ENCODE data around the gene ADAM22.
"Not testable (repeated sequence)": the region's sequence is repeated elsewhere in the genome, so short reads cannot be mapped to it uniquely, and the experiment has no call there.

Gene ADAM22

GRCh38 chr7:87920578-87920977 is 13.5 kb upstream of the ADAM22 start (continued):
- TF ChIP-seq ZNF10 (tag by site-specific recombination; IDR thresholded peaks at IDR 0.05) = no peak
- no peak for TF ChIP-seq ZNF677 (tag by site-specific recombination; IDR thresholded peaks at IDR 0.05)
- no peak for TF ChIP-seq ZNF561 (tag by site-specific recombination; IDR thresholded peaks at IDR 0.05; ENCODE audit: borderline replicate concordance)
- TF ChIP-seq ZNF350 (tag by site-specific recombination; IDR thresholded peaks at IDR 0.05) = no peak

GRCh38 chr7:87922759-87923395 is 11.2 kb upstream of the ADAM22 start:
- CTCF ChIA-PET; H3K36me3 ChIP-seq (ENCODE audit: control insufficient read depth in 2 of 2, insufficient read depth in 1 of 2, low read length in 2 of 2); H3K4me1 ChIP-seq (ENCODE audit: control insufficient read depth, insufficient read depth, low read length); H3K4me3 ChIP-seq (ENCODE audit: low read depth, low read length); H3K9me3 ChIP-seq (ENCODE audit: control insufficient read depth, insufficient read depth, low read depth, low read length); H3K27ac ChIP-seq (ENCODE audit: extremely low read depth, low read depth, low read length): not testable (repeated sequence)
- POLR2A ChIA-PET = interaction anchor here (1.1 kb wide), 1 partner anchor 11 kb away, joined by 3 read pairs; the partner anchor contains the start of gene ADAM22

GRCh38 chr7:87926581-87927461 is 7.2 kb upstream of the ADAM22 start:
- CTCF ChIA-PET = interaction anchor here (0.8 kb wide), 1 partner anchor 39 kb away, joined by 4 read pairs; no protein-coding TSS in a partner anchor
- H3K9me3 ChIP-seq (ENCODE audit: control insufficient read depth, insufficient read depth, low read depth, low read length) = no peaks in the 10 kb centered on the region
- H3K4me3 ChIP-seq (ENCODE audit: low read depth, low read length) = no peak overlapping the region
- no peak overlapping the region for H3K27ac ChIP-seq (ENCODE audit: extremely low read depth, low read depth, low read length)
- H3K4me1 ChIP-seq (ENCODE audit: control insufficient read depth, insufficient read depth, low read length) = peaks cover 4% of the 10 kb centered on the region; the same call in 1 of the 2 replicates
- POLR2A ChIA-PET = no interaction called here
- no peaks in the 10 kb centered on the region for H3K36me3 ChIP-seq (ENCODE audit: control insufficient read depth in 2 of 2, insufficient read depth in 1 of 2, low read length in 2 of 2)
- TF ChIP-seq HOXC10 (CRISPR knock-in tag; IDR thresholded peaks at IDR 0.05) (no peak), ZNF449 (tag by site-specific recombination; IDR thresholded peaks at IDR 0.05) (no peak), ZNF843 (tag by site-specific recombination; IDR thresholded peaks at IDR 0.05) (no peak), ZNF2 (tag by site-specific recombination; IDR thresholded peaks at IDR 0.05) (peak; percentile 34; the same call in 1 of the 2 replicates), GLIS1 (tag by site-specific recombination; IDR thresholded peaks at IDR 0.05) (peak; percentile 40; the same call in 1 of the 2 replicates), FEZF1 (tag by site-specific recombination; IDR thresholded peaks at IDR 0.05) (peak; percentile 38; the same call in 1 of the 2 replicates), EGR2 (tag by site-specific recombination; IDR thresholded peaks at IDR 0.05; ENCODE audit: low read depth) (peak; percentile 7; the same call in 1 of the 2 replicates), PRDM1 (tag by site-specific recombination; IDR thresholded peaks at IDR 0.05) (no peak), ZBTB17 (tag by site-specific recombination; IDR thresholded peaks at IDR 0.05) (peak; percentile 43; the same call in 1 of the 2 replicates), TRIM28 (IDR thresholded peaks at IDR 0.05; ENCODE audit: borderline replicate concordance, low read length) (no peak), ZNF324 (tag by site-specific recombination; IDR thresholded peaks at IDR 0.05) (no peak), PATZ1 (tag by site-specific recombination; IDR thresholded peaks at IDR 0.05) (0 out of 2 replicates have a peak, but pooled peaks have one; percentile 21), ZNF335 (tag by site-specific recombination; conservative IDR thresholded peaks at IDR 0.05) (peak; percentile 32; the same call in 1 of the 2 replicates), ZNF596 (tag by site-specific recombination; IDR thresholded peaks at IDR 0.05) (no peak), ZBTB20 (tag by site-specific recombination; IDR thresholded peaks at IDR 0.05) (peak; percentile 81), ZXDB (tag by site-specific recombination; IDR thresholded peaks at IDR 0.05) (no peak), PRDM10 (tag by site-specific recombination; IDR thresholded peaks at IDR 0.05) (peak; percentile 17; the same call in 1 of the 2 replicates), ZNF184 (tag by site-specific recombination; IDR thresholded peaks at IDR 0.05) (no peak), ZNF214 (tag by site-specific recombination; IDR thresholded peaks at IDR 0.05; ENCODE audit: borderline replicate concordance) (no peak), ZBTB48 (tag by site-specific recombination; IDR thresholded peaks at IDR 0.05) (peak; percentile 91), MEIS1 (CRISPR knock-in tag; IDR thresholded peaks at IDR 0.05; ENCODE audit: borderline replicate concordance) (no peak), ZIC2 (tag by site-specific recombination; IDR thresholded peaks at IDR 0.05) (peak; percentile 68)

All from HEK293 (cell line).